Melanocyte of skin (primary cell): ENCODE data around the gene CLDN7. TPM values are rescaled to one million over a fixed set of nuclear protein-coding genes. Genes with fewer than 3 reads are reported as not detected.

ENCODE experiments used
- small RNA-seq, 2 donors: library from RNA; depleted of rRNA; stranded (forward); fragments of <200 nt; gene quantifications; one replicate each; pipeline ENCODE3, GENCODE V24; 2012
- total RNA-seq, 2 donors: library from RNA; depleted of rRNA; stranded (reverse); fragments of >200 nt; gene quantifications; 2 replicates each; pipeline ENCODE4 v1.2.3, GENCODE V29; 2012

CLDN7 gene
- under 1 TPM; 0.69 to 1.00 TPM for total RNA-seq

GRCh38 chr17:7262192-7262934 lies at the start of gene CLDN7:
Gene CLDN7 (minus strand): TSS chr17:7262478. CDS start chr17:7262043, 435 bp downstream.

DNA sequence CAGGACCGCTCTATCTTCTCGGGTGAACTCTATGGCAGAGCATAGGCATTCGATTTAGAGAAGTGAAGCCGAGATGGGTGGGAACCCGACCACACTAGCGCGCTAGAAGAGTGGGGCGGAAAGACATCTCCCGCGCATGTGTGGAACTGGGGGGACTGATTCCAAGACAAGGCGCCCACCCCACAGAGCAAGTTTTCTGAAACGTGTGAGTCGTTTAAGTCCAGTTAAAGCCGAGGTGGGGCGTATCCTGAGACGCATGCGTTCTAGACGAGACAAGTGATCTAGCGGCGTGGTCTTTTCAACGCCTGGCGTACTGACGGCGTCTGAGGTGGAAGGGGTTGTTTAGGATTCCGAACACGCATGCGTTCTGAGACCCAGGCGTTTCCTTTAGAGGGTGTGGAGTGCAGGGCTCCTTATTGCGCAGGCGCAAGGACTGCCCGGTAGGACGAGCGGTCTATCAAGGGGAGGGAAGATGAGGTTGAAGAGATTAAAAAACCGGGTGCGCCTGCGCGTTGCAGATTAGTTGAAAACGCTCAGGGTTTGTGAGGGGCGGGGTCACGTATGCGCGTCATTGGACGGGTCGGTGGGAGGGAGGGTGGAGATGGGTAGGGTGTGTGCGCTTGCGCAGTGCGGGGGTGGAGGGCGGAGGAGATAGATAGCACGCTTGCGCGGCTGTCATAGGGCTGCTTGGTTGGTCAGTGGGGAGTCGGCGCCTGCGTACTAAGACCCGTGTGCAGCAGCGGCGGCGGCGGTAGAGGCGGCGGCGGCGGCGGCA lies 44.8 kb upstream of the CLDN7 start, which contains the start of gene EIF5A:
TSS of gene EIF5A (plus strand) at position 718 of the 775 bp plus-strand sequence. CDS start 2,008 bp downstream, outside the sequence.

GRCh38 chr17:7294614-7295153 lies 32.4 kb upstream of the CLDN7 start, which contains the start of gene YBX2:
Gene YBX2 (minus strand): TSS chr17:7294639. CDS start chr17:7294500, 139 bp downstream.

DNA sequence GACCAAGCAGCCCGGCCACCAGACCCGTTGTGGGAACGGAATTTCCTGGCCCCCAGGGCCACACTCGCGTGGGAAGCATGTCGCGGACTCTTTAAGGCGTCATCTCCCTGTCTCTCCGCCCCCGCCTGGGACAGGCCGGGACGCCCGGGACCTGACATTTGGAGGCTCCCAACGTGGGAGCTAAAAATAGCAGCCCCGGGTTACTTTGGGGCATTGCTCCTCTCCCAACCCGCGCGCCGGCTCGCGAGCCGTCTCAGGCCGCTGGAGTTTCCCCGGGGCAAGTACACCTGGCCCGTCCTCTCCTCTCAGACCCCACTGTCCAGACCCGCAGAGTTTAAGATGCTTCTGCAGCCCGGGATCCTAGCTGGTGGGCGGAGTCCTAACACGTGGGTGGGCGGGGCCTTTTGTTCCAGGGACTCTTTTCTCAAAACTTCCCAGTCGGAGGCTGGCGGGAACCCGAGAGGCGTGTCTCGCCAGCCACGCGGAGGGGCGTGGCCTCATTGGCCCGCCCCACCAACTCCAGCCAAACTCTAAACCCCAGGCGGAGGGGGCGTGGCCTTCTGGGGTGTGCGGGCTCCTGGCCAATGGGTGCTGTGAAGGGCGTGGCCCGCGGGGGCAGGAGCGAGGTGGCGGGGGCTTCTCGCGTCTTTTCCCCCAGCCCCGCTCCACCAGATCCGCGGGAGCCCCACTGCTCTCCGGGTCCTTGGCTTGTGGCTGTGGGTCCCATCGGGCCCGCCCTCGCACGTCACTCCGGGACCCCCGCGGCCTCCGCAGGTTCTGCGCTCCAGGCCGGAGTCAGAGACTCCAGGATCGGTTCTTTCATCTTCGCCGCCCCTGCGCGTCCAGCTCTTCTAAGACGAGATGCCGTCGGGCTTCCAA lies 19.0 kb upstream of the CLDN7 start, which contains the start of gene SLC2A4:
TSS of gene SLC2A4 (plus strand) at position 645 of the 879 bp plus-strand sequence. CDS start at position 862, 217 bp downstream.

GRCh38 chr17:7252176-7253043 lies 9.9 kb downstream of the CLDN7 start, which contains the start of gene ELP5:
Gene ELP5 (plus strand): TSS chr17:7252215. CDS start chr17:7252551, 336 bp downstream.

GRCh38 chr17:7251661-7252175 lies 10.6 kb downstream of the CLDN7 start, which contains the start of gene CTDNEP1:
Gene CTDNEP1 (minus strand): TSS chr17:7251734. CDS start chr17:7251296, 438 bp downstream.

DNA sequence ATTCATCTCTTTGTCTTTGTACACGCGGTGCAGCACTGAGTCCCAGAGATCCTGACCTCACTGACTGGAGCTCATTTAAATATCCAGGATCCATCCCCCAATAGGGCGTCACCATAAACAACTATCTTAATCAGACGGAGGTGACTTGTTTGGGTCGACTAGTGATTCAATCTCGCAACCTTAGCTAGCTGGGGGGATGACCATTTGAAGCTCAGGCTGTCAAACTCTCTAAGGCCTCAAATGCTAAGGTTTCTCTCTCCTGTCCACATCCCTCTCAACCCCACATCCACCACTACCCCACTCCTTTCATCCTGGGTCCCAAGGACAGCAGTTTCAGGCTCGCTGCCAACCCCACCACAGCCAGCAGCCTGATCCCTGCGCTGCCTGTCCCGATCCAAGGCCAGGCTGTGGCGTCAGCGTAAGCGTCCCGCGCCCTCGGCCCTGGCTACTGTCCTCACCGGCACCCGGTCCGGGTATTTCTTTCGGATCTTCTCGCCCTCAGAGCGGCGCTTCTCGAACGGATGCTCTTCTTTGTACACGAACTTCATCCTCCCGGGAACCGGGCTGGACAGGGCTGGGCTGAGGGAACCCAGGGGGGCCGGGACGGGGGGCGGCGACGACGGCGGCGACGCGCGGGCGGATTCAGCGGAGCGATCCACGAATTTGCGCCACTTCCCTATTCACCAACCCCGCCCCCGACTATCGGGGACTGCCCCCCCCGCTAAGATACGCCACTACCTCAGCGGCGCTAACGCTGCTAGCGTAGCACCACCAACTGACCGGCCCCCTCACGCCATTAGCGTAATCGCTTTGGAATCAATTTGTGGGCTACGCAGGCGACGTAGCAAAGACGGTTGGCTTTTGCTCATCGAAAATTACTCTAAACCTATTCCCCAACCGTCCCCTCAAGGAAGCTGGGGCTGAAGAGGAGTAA lies 20.2 kb downstream of the CLDN7 start, which contains the start of gene GABARAP:
TSS of gene GABARAP (minus strand) at position 667 of the 934 bp plus-strand sequence. CDS start at position 548, 119 bp downstream.

GRCh38 chr17:7239091-7240027 lies 22.9 kb downstream of the CLDN7 start, which contains the start of gene PHF23:
Gene PHF23 (minus strand): TSS chr17:7239457. CDS start chr17:7239279, 178 bp downstream.

GRCh38 chr17:7234083-7234951 lies 28.0 kb downstream of the CLDN7 start, which contains the start of gene DVL2:
Gene DVL2 (minus strand): TSS chr17:7234517. CDS start chr17:7234262, 255 bp downstream.

GRCh38 chr17:7219812-7220592 lies 42.3 kb downstream of the CLDN7 start, which contains the start of the genes ACADVL and DLG4:
Gene ACADVL (plus strand): TSS chr17:7219938. CDS start chr17:7219985, 47 bp downstream.
Gene DLG4 (minus strand): TSS chr17:7219836.

Small RNA genes lying within 50 kb of the gene (small RNA-seq; reads per million reads assigned to genes)
- gene MIR324 (716 to 1,035 reads per million in 2 donors), gene RF00019 (0 reads per million in 2 donors)

Other genes with a start within 250 kb of the CLDN7 start
- 10 to 100 TPM; 87.2 to 90.5 TPM for gene RNASEK, start 249.9 kb downstream of the CLDN7 start, total RNA-seq
- not detected for gene BCL6B, start 239.4 kb downstream of the CLDN7 start, total RNA-seq
- gene SLC16A13, start 226.5 kb downstream of the CLDN7 start, total RNA-seq, result 1 to 10 TPM in 1 of 2 donors, under 1 TPM in 1; 1.00 to 1.4 TPM
- under 1 TPM in 1 of 2 donors, not detected in 1; under 0.01 TPM for gene SLC16A11, start 218.4 kb downstream of the CLDN7 start, total RNA-seq
- gene CLEC10A, start 182.2 kb downstream of the CLDN7 start, total RNA-seq, result not detected
- not detected for gene ASGR2, start 147.7 kb downstream of the CLDN7 start, total RNA-seq
- under 1 TPM; 0.33 to 0.34 TPM for gene ASGR1, start 83.1 kb downstream of the CLDN7 start, total RNA-seq
- 1 to 10 TPM; 6.2 to 9.7 TPM for gene DLG4, start 42.6 kb downstream of the CLDN7 start, total RNA-seq
- 100 to 1,000 TPM in 1 of 2 donors, 10 to 100 TPM in 1; 86.6 to 149 TPM for gene ACADVL, start 42.5 kb downstream of the CLDN7 start, total RNA-seq
- 100 to 1,000 TPM in 1 of 2 donors, 10 to 100 TPM in 1; 98.6 to 107 TPM for gene DVL2, start 28.0 kb downstream of the CLDN7 start, total RNA-seq
- 10 to 100 TPM; 65.7 to 80.9 TPM for gene PHF23, start 23.0 kb downstream of the CLDN7 start, total RNA-seq
- 100 to 1,000 TPM; 165 to 225 TPM for gene GABARAP, start 20.0 kb downstream of the CLDN7 start, total RNA-seq
- 10 to 100 TPM; 18.6 to 30.3 TPM for gene CTDNEP1, start 10.7 kb downstream of the CLDN7 start, total RNA-seq
- gene ELP5, start 10.3 kb downstream of the CLDN7 start, total RNA-seq, result 10 to 100 TPM; 33.7 to 47.3 TPM
- gene SLC2A4, start 19.2 kb upstream of the CLDN7 start, total RNA-seq, result under 1 TPM; under 0.01 to 0.34 TPM
- gene YBX2, start 32.2 kb upstream of the CLDN7 start, total RNA-seq, result under 1 TPM in 1 of 2 donors, not detected in 1; 0.67 TPM
- 100 to 1,000 TPM; 830 to 988 TPM for gene EIF5A, start 45.1 kb upstream of the CLDN7 start, total RNA-seq
- 10 to 100 TPM; 74.7 to 87.2 TPM for gene GPS2, start 52.9 kb upstream of the CLDN7 start, total RNA-seq
- gene NEURL4, start 66.9 kb upstream of the CLDN7 start, total RNA-seq, result 10 to 100 TPM; 14.8 to 16.7 TPM
- under 1 TPM in 1 of 2 donors, not detected in 1; 0.67 TPM for gene ACAP1, start 74.1 kb upstream of the CLDN7 start, total RNA-seq
- 1 to 10 TPM; 1.3 to 3.4 TPM for gene KCTD11, start 89.7 kb upstream of the CLDN7 start, total RNA-seq
- not detected for gene TMEM95, start 92.7 kb upstream of the CLDN7 start, total RNA-seq
- under 1 TPM; 0.69 to 1.00 TPM for gene TNK1, start 118.6 kb upstream of the CLDN7 start, total RNA-seq
- gene PLSCR3, start 132.0 kb upstream of the CLDN7 start, total RNA-seq, result 10 to 100 TPM in 1 of 2 donors, 1 to 10 TPM in 1; 9.6 to 12.0 TPM
- gene TMEM256, start 141.6 kb upstream of the CLDN7 start, total RNA-seq, result 100 to 1,000 TPM in 1 of 2 donors, 10 to 100 TPM in 1; 73.0 to 107 TPM
- 1 to 10 TPM; 4.0 to 4.1 TPM for gene NLGN2, start 145.4 kb upstream of the CLDN7 start, total RNA-seq
- not detected for gene SPEM1, start 157.8 kb upstream of the CLDN7 start, total RNA-seq
- gene SPEM2, start 163.1 kb upstream of the CLDN7 start, total RNA-seq, result not detected
- gene SPEM3, start 166.4 kb upstream of the CLDN7 start, total RNA-seq, result not detected
- gene TMEM102, start 173.0 kb upstream of the CLDN7 start, total RNA-seq, result 1 to 10 TPM; 7.3 to 7.9 TPM
- under 1 TPM; under 0.01 to 0.33 TPM for gene FGF11, start 177.0 kb upstream of the CLDN7 start, total RNA-seq
- gene CHRNB1, start 182.6 kb upstream of the CLDN7 start, total RNA-seq, result 1 to 10 TPM; 5.5 to 5.7 TPM
- gene ZBTB4, start 217.2 kb upstream of the CLDN7 start, total RNA-seq, result 10 to 100 TPM; 16.3 to 23.1 TPM
- not detected for gene SLC35G6, start 219.0 kb upstream of the CLDN7 start, total RNA-seq
- gene POLR2A, start 221.9 kb upstream of the CLDN7 start, total RNA-seq, result 10 to 100 TPM; 95.3 to 96.9 TPM